ENCODE results near the gene RABGGTA.
A peak's percentile ranks its signal among the peaks of the same experiment; 100 is the strongest.
"Not testable (repeated sequence)": the region's sequence is repeated elsewhere in the genome, so short reads cannot be mapped to it uniquely, and the experiment has no call there.

Gene RABGGTA

DNA sequence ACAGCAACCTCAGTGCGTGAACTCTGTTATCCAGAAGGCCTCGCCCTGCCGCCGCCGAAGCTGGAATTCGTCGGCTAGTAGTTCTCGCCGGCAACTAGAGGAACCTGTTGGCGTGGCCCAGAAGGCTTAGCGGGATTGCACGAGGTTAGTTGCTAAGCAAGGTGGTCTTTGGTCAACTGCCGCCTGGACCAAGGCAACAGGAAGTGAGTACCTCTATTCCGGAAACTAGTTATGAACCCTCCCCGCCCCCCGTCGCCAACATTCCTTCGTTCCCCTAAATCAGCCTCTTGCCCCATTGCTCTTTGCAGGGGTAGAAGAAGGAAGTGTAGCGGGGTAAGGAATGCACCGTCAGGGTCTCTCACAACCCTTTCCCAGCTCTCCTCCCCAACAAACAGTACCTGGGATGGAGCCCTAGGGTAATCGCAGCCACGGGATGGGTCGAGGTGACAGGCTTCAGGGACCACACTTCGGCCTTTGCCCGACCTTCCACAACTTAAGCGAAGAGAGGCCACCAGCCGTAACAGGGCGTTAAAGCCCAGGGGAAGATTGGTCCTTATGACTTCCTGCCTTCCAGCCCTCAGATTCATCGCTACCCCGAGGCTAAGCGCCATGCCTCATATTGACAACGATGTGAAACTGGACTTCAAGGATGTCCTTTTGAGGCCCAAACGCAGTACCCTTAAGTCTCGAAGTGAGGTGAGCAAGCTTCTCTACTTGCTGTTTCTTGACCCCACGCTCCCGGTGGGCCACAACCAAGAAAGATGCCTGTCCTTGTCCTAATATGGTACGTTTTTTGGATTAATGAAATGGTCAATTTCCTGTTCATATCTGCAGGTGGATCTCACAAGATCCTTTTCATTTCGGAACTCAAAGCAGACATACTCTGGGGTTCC, 38.5 kb downstream of the RABGGTA start, which contains the start of gene GMPR2:
GMPR2 (plus strand) TSS at position 285 of the 893 bp plus-strand sequence; CDS start at position 610, 325 bp downstream.
- Histone ChIP-seq H3K9me3 (ENCODE audit: control insufficient read depth, low read length) (no peaks in the 10 kb centered on the region), H3K27me3 (replicated peaks; ENCODE audit: control insufficient read depth, insufficient read depth, low read length) (no peaks in the 10 kb centered on the region), H3K9ac (ENCODE audit: low read length) (peak within 1 kb of the TSS; percentile 94), H3K4me1 (ENCODE audit: control insufficient read depth, insufficient read depth, low read length) (peaks cover 36% of the 10 kb centered on the region), H3K4me3 (ENCODE audit: low read length) (peak within 1 kb of the TSS; percentile 92), H3K36me3 (ENCODE audit: control insufficient read depth, insufficient read depth, low read length, severe bottlenecking) (peaks cover 34% of the 10 kb centered on the region)
- peak; percentile 38 for DNase-seq (ENCODE audit: low read depth)

DNA sequence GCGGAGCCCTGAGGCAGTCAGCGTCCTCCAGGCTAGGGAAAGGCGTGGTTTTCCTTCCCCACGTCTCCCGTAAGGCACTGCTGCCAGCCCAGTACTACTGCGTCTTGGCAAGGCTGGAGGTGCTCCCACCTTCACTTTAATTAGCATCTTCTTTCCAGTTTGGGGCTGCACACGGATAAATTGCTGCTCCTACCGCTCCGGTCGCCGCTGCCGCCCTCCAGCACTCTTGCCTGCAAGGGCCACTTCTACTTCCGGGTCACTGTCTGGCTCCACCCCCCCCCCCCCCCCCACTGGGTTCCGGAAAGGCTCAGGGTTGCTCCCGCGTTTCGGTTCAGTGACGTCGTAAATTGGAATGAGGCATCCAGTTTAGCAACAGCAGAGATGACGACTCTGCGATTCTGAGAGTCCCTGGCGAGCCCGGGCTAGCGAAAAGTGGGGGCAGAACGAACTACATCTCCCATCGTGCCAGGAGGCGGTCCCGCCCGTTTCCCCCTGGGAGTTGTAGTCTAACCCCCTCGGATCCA, 39.2 kb downstream of the RABGGTA start, which contains the start of gene NEDD8:
NEDD8 (minus strand) TSS at position 247 of the 524 bp plus-strand sequence; CDS start at position 147, 100 bp downstream.
- H3K4me1 ChIP-seq (ENCODE audit: control insufficient read depth, insufficient read depth, low read length): peaks cover 30% of the 10 kb centered on the region
- no peaks in the 10 kb centered on the region for H3K9me3 ChIP-seq (ENCODE audit: control insufficient read depth, low read length)
- peak; percentile 95 for DNase-seq (ENCODE audit: low read depth)
- no peaks in the 10 kb centered on the region for H3K27me3 ChIP-seq (replicated peaks; ENCODE audit: control insufficient read depth, insufficient read depth, low read length)
- peak within 1 kb of the TSS; percentile 92 for H3K4me3 ChIP-seq (ENCODE audit: low read length)
- peak within 1 kb of the TSS; percentile 94 for H3K9ac ChIP-seq (ENCODE audit: low read length)
- peaks cover 34% of the 10 kb centered on the region for H3K36me3 ChIP-seq (ENCODE audit: control insufficient read depth, insufficient read depth, low read length, severe bottlenecking)

DNA sequence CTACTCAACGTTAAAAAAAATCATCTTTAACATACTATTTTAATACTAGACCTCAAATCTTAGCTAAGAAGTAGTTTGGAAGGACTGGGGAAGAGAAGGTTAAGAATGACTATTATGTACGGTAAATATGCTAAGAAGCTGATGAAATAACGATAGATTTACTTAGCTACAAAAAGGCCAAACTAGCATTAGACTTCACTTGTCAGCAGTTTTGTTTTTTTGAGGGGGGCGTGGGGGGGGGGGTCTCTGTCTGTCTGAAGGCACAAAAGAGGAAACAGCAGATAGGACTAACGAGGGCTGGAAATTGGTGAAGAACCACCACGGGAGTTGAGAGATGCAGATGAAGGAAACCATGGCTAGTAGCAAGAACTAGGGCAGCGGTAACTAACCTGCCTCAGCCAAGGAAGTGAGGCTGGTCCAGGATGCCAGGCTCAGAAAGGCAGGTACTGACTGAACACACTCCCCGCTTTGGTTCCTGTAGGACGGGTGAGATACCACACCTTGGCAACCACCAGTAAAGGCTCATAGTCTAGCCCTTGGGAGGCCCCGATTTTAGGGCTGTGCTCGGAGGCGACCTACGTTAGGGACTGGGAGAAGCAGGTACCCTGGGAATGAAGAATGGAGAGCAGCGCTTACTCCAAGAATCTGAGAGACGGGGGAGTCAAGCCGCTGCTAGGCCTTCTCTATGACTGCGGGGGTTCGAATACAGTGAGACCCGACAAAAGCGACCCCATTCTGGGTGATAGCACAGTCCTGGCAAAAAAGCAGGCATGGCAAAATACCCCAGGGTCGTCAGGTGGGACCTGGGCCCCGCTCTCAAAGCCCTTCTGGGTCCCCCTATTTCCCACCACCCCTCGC, 39.9 kb downstream of the RABGGTA start:
- H3K36me3 ChIP-seq (ENCODE audit: control insufficient read depth, insufficient read depth, low read length, severe bottlenecking): peaks cover 31% of the 10 kb centered on the region
- H3K4me3 ChIP-seq (ENCODE audit: low read length): peak overlapping the region; percentile 92
- peak overlapping the region; percentile 94 for H3K9ac ChIP-seq (ENCODE audit: low read length)
- no peaks in the 10 kb centered on the region for H3K9me3 ChIP-seq (ENCODE audit: control insufficient read depth, low read length)
- no peaks in the 10 kb centered on the region for H3K27me3 ChIP-seq (replicated peaks; ENCODE audit: control insufficient read depth, insufficient read depth, low read length)
- peaks cover 23% of the 10 kb centered on the region for H3K4me1 ChIP-seq (ENCODE audit: control insufficient read depth, insufficient read depth, low read length)
- DNase-seq (ENCODE audit: low read depth): peak; percentile 21

DNA sequence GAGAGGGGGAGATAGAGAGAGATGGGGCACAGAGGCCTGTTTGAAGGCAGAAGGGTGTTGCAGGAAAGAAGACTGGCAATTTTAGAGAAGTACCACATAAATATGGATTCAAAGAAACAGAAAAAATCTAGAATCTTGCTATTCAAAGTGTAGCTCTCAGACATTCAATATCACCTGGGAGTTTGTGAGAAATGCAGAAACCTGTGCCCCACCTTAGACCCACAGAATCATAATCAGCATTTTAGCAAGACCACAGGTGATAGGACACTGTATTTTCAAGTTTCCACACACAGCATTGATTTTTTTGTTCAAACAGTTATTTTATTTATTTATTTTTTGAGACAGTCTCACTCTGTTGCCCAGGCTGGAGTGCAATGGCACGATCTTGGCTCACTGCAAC, 42.5 kb downstream of the RABGGTA start:
- no peaks in the 10 kb centered on the region for H3K9me3 ChIP-seq (ENCODE audit: control insufficient read depth, low read length)
- no peak overlapping the region for H3K4me3 ChIP-seq (ENCODE audit: low read length)
- DNase-seq (ENCODE audit: low read depth): no peak

DNA sequence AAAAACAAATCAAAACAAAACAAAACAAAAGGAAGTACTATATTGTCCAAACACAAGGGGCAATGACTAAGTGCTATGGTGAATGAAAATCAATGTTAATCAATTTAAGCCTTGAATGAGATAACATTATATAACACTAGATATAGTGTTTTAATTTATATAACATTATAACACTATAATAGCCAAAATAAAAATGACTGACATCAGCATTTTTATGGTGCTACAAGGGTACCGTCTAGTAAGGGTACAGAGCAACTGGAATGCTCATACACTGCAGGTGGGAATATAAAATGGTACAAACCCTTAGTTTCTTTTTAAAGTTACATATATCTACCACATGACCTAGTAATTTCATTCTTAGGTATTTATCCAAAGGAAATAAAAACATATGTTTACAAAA, 44.9 kb downstream of the RABGGTA start:
- peaks cover 7% of the 10 kb centered on the region for H3K4me1 ChIP-seq (ENCODE audit: control insufficient read depth, insufficient read depth, low read length)
- no peak for DNase-seq (ENCODE audit: low read depth)
- no peaks in the 10 kb centered on the region for H3K9me3 ChIP-seq (ENCODE audit: control insufficient read depth, low read length)
- no peak overlapping the region for H3K9ac ChIP-seq (ENCODE audit: low read length)
- H3K36me3 ChIP-seq (ENCODE audit: control insufficient read depth, insufficient read depth, low read length, severe bottlenecking): peaks cover 16% of the 10 kb centered on the region
- no peak overlapping the region for H3K4me3 ChIP-seq (ENCODE audit: low read length)
- no peaks in the 10 kb centered on the region for H3K27me3 ChIP-seq (replicated peaks; ENCODE audit: control insufficient read depth, insufficient read depth, low read length)

More for the DNA sequence above, 42.5 kb downstream of the RABGGTA start:
- Histone ChIP-seq H3K9ac (ENCODE audit: low read length) (no peak overlapping the region), H3K4me1 (ENCODE audit: control insufficient read depth, insufficient read depth, low read length) (peaks cover 16% of the 10 kb centered on the region), H3K36me3 (ENCODE audit: control insufficient read depth, insufficient read depth, low read length, severe bottlenecking) (peaks cover 16% of the 10 kb centered on the region), H3K27me3 (replicated peaks; ENCODE audit: control insufficient read depth, insufficient read depth, low read length) (no peaks in the 10 kb centered on the region)

DNA sequence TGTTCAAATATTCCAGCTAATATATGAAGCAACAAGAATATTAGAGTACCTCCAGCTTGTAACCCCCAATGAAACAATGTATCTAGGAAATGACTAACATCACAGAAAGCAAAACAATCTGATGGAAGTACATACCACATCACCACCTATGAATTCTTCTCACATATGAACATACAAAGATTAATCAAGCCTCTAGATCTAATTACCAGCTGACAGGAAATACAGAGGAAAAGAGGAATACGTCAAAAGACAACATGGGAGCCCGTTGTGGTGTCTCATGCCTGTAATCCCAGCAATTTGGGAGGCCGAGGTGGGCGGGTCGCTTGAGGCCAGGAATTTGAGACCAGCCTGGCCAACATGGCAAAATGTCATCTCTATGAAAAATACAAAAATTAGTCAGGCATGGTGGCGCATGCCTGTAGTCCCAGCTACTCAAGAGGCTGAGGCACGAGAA, 46.8 kb downstream of the RABGGTA start:
- peaks cover 20% of the 10 kb centered on the region for H3K36me3 ChIP-seq (ENCODE audit: control insufficient read depth, insufficient read depth, low read length, severe bottlenecking)
- no peaks in the 10 kb centered on the region for H3K27me3 ChIP-seq (replicated peaks; ENCODE audit: control insufficient read depth, insufficient read depth, low read length)
- H3K4me1 ChIP-seq (ENCODE audit: control insufficient read depth, insufficient read depth, low read length): peaks cover 3% of the 10 kb centered on the region
- no peak overlapping the region for H3K4me3 ChIP-seq (ENCODE audit: low read length)
- no peak for DNase-seq (ENCODE audit: low read depth)
- no peaks in the 10 kb centered on the region for H3K9me3 ChIP-seq (ENCODE audit: control insufficient read depth, low read length)
- H3K9ac ChIP-seq (ENCODE audit: low read length): no peak overlapping the region

DNA sequence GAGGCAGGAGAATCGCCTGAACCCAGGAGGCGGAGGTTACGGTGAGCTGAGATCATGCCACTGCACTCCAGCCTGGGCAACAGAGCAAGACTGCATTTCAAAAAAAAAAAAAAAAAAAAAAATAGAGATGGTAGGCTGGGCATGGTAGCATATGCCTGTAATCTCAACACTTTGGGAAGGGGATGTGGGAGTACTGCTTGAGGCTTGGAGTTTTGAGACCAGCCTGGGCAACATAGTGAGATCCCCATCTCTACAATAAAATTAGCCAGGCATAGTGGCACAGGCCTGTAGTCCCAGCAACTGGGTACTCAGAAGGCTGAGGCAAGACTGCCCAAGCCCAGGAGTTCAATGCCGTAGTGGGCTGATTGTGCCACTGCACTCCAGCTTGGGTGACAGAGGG, 48.4 kb downstream of the RABGGTA start:
- H3K36me3 ChIP-seq (ENCODE audit: control insufficient read depth, insufficient read depth, low read length, severe bottlenecking): peaks cover 18% of the 10 kb centered on the region
- H3K27me3 ChIP-seq (replicated peaks; ENCODE audit: control insufficient read depth, insufficient read depth, low read length); H3K4me1 ChIP-seq (ENCODE audit: control insufficient read depth, insufficient read depth, low read length); H3K9me3 ChIP-seq (ENCODE audit: control insufficient read depth, low read length); H3K9ac ChIP-seq (ENCODE audit: low read length); DNase-seq (ENCODE audit: low read depth); H3K4me3 ChIP-seq (ENCODE audit: low read length): not testable (repeated sequence)

DNA sequence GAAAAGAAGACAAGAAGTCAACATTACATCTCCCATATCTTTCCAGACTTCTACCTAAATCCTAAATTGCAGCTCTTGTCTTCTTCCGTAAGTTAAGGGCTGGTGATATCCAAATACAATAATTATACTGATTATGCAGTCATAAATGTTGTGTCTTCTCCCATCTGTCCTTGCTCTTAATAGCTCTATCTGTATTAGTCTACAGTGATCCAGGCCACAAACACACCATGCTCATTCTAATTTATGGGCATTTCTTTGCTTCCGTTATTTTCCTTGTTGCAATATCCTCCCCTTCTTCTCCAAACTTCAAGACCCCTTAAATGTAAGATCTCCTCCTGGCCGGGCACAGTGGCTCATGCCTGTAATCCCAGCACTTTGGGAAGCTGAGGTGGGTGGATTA, 51.9 kb downstream of the RABGGTA start:
- Histone ChIP-seq H3K9me3 (ENCODE audit: control insufficient read depth, low read length) (no peaks in the 10 kb centered on the region), H3K4me1 (ENCODE audit: control insufficient read depth, insufficient read depth, low read length) (peaks cover 11% of the 10 kb centered on the region), H3K36me3 (ENCODE audit: control insufficient read depth, insufficient read depth, low read length, severe bottlenecking) (peaks cover 21% of the 10 kb centered on the region), H3K4me3 (ENCODE audit: low read length) (no peak overlapping the region), H3K27me3 (replicated peaks; ENCODE audit: control insufficient read depth, insufficient read depth, low read length) (no peaks in the 10 kb centered on the region), H3K9ac (ENCODE audit: low read length) (no peak overlapping the region)
- DNase-seq (ENCODE audit: low read depth): no peak

DNA sequence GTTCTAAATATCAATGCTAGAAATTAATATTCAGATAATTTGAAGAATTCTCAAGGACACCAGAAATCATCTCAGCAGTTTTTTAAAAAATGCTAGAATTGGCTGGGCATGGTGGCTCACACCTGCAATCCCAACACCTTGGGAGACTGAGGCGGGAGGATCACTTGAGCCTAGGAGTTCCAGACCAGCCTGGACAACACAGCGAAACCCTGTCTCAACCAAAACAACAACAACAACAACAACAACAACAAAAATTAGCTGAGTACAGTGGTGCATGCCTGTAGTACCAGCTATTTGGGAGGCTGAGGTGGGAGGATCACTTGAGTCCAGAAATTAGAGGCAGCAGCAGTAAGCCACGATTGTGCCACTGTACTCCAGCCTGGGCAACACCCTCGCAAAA, 52.3 kb downstream of the RABGGTA start:
- Histone ChIP-seq H3K36me3 (ENCODE audit: control insufficient read depth, insufficient read depth, low read length, severe bottlenecking) (peaks cover 21% of the 10 kb centered on the region), H3K4me3 (ENCODE audit: low read length) (no peak overlapping the region), H3K9ac (ENCODE audit: low read length) (no peak overlapping the region), H3K4me1 (ENCODE audit: control insufficient read depth, insufficient read depth, low read length) (peaks cover 8% of the 10 kb centered on the region), H3K27me3 (replicated peaks; ENCODE audit: control insufficient read depth, insufficient read depth, low read length) (no peaks in the 10 kb centered on the region), H3K9me3 (ENCODE audit: control insufficient read depth, low read length) (no peaks in the 10 kb centered on the region)
- no peak for DNase-seq (ENCODE audit: low read depth)

DNA sequence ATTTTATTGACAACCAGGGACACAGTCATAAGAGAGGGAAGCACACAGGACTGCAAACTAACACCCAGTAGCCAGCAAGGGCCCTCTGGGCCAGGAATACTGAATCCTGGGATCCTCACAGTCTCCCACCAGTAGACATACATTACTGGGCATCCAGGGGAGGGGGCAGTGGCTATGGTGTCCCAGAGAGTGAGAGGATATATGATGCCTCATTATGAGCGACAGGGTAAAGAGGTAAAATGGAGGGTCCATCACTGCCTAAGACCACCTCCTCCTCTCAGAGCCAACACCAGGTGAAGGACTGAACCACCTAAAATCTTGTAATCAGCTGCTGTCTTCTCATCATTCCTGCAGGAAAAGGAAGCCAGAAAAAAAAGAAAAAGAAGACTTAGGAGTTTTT, 54.5 kb downstream of the RABGGTA start:
- not testable (repeated sequence) for DNase-seq (ENCODE audit: low read depth); H3K4me3 ChIP-seq (ENCODE audit: low read length); H3K27me3 ChIP-seq (replicated peaks; ENCODE audit: control insufficient read depth, insufficient read depth, low read length); H3K9ac ChIP-seq (ENCODE audit: low read length); H3K9me3 ChIP-seq (ENCODE audit: control insufficient read depth, low read length)
- Histone ChIP-seq H3K4me1 (ENCODE audit: control insufficient read depth, insufficient read depth, low read length) (peaks cover 14% of the 10 kb centered on the region), H3K36me3 (ENCODE audit: control insufficient read depth, insufficient read depth, low read length, severe bottlenecking) (peaks cover 21% of the 10 kb centered on the region)

DNA sequence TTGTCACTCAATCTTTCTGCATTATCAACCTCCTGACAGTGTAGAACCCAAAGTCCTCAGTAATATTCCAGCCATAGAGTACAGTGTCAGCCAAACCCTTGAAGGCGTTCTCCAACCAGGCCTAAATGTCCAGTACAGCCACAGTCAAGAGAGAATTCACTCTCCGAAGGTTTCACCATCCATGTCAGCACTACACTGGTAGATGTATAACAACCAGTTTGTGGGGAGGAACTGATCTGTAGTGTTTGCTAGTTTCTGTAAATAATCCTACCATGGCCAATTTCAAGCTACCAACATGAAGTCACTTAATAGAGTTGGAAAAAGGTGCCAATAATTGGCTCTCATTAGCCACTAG, 55.1 kb downstream of the RABGGTA start:
- peaks cover 14% of the 10 kb centered on the region for H3K4me1 ChIP-seq (ENCODE audit: control insufficient read depth, insufficient read depth, low read length)
- peak overlapping the region; percentile 91 for H3K4me3 ChIP-seq (ENCODE audit: low read length)
- no peaks in the 10 kb centered on the region for H3K27me3 ChIP-seq (replicated peaks; ENCODE audit: control insufficient read depth, insufficient read depth, low read length)
- H3K9me3 ChIP-seq (ENCODE audit: control insufficient read depth, low read length): no peaks in the 10 kb centered on the region
- peak overlapping the region; percentile 90 for H3K9ac ChIP-seq (ENCODE audit: low read length)
- DNase-seq (ENCODE audit: low read depth): no peak
- H3K36me3 ChIP-seq (ENCODE audit: control insufficient read depth, insufficient read depth, low read length, severe bottlenecking): peaks cover 23% of the 10 kb centered on the region

All from adipocyte (in vitro differentiated cells).